Adrenal gland (tissue), 12 donors: ENCODE data around the gene ARIH1. TPM values are rescaled to one million over a fixed set of nuclear protein-coding genes. Genes with fewer than 3 reads are reported as not detected.

Experiments
- DNase-seq, 7 donors: peaks; one replicate each; pipeline ENCODE4 v3.0.0-alpha.2; 2019 to 2020
- H3K27ac ChIP-seq, 5 donors: fragments of 200-600 bp; sonication (generic) in 4 of 5; 1 replicate in 3 of 5; 2 replicates in 2 of 5; pipeline versions ENCODE4 v1.5.1 to v1.8.0; 2016 to 2020; ENCODE audit warnings: mild to moderate bottlenecking in 1 of 5
- H3K27me3 ChIP-seq: fragments of 200-600 bp; 2 replicates; pipeline ENCODE4 v1.8.0; 2021
- H3K36me3 ChIP-seq, 2 donors: fragments of 200-600 bp; replicated peaks in 1 of 2; 1 replicate in 1 of 2; 2 replicates in 1 of 2; pipeline versions ENCODE4 v1.5.1 to v1.8.0; 2018 to 2022
- H3K4me1 ChIP-seq, 2 donors: fragments of 200-600 bp; replicated peaks in 1 of 2; 1 replicate in 1 of 2; 2 replicates in 1 of 2; pipeline versions ENCODE4 v1.5.1 to v1.8.0; 2018 to 2021
- H3K4me3 ChIP-seq, 4 donors: fragments of 200-600 bp; sonication (generic) in 3 of 4; one replicate each; pipeline ENCODE4 v1.5.1; 2016 to 2018
- H3K9me3 ChIP-seq, 3 donors: fragments of 200-600 bp; sonication (generic) in 1 of 3; replicated peaks in 1 of 3; 1 replicate in 2 of 3; 2 replicates in 1 of 3; pipeline versions ENCODE4 v1.5.1 to v1.8.0; 2016 to 2021
- CTCF ChIP-seq, 6 experiments: fragments of 450-650 bp in 4 of 6; fragments of 200-600 bp in 2 of 6; sonication (generic) in 1 of 6; IDR thresholded peaks; 1 replicate in 5 of 6; 2 replicates in 1 of 6; pipeline versions ENCODE4 v1.5.1 to v1.8.0; 2016 to 2021; ENCODE audit warnings: antibody characterized with exemption in 6 of 6, mild to moderate bottlenecking in 2 of 6, moderate library complexity in 1 of 6
- POLR2A ChIP-seq, 2 donors: fragments of 450-650 bp; IDR thresholded peaks; one replicate each; pipeline ENCODE4 v1.6.1; 2017; ENCODE audit warnings: antibody characterized with exemption in 2 of 2, mild to moderate bottlenecking in 2 of 2, moderate library complexity in 1 of 2
- WGBS, 4 donors: extraction: QIAGEN DNeasy Blood & Tissue Kit in 2 of 4; methylation state at CpG; one replicate each; pipeline versions ENCODE4 v1.1.5 to v1.1.7; 2013 to 2017; 5-methylcytosine and 5-hydroxymethylcytosine counted together
- intact Hi-C, 2 donors: fragments of 100-400 bp; cut with DNase I; formaldehyde crosslinking; loops; one replicate each; pipeline versions ENCODE4 v1.14.1 to v1.15.0; 2022 to 2023
- polyA plus RNA-seq, 3 donors: library from polyadenylated mRNA; stranded (reverse); fragments of 200-250 nt in 2 of 3; fragments of 350-450 nt in 1 of 3; fragmentation: Illumina TruSeq in 1 of 3; extraction: RNeasy Lipid Tissue Mini Kit (QIAGEN cat#74804) in 1 of 3; gene quantifications; one replicate each; pipeline ENCODE4 v1.2.3, GENCODE V29; 2013 to 2014
- total RNA-seq, 9 donors: library from RNA; depleted of rRNA in 4 of 9; stranded (reverse); fragments of >200 nt in 4 of 9; fragments of 120-200 nt in 1 of 9; fragmentation: NEBNext Ultra II Directional in 1 of 9; extraction: Animal tissue kit (Norgen Biotek cat#: 25700) in 1 of 9; gene quantifications; one replicate each; pipeline versions ENCODE4 v1.1.0 to v1.2.4, GENCODE V29; 2013 to 2023
- donor health status: healthy with polysubstance abuse.
- donor health status: Bipolar disorder and iron deficiency.
- donor health status: DM: yes; HTN: yes; CAD: no.
- donor health status: DM: no; HTN: no; CAD: no.
- donor health status: DM: no; HTN: no; CAD: no.
- donor health status: DM: yes; HTN: yes; CAD: no.

The ARIH1 gene
- total and polyA plus RNA-seq, 12 donors, result 18.3 to 159 (median 58.8) TPM

GRCh38 chr15:72538931-72539330 lies 64.8 kb downstream of the ARIH1 start:
- no peak overlapping the region for H3K27ac ChIP-seq
- TF ChIP-seq POLR2A (IDR thresholded peaks at IDR 0.05), result no peak
- no peak for TF ChIP-seq CTCF (IDR thresholded peaks at IDR 0.05)
- DNase-seq, result no peak
- intact Hi-C loops, result no loop called here
- H3K27me3 ChIP-seq, result no peaks in the 10 kb centered on the region
- H3K9me3 ChIP-seq, result peaks cover 0 to 8% (median 0%) of the 10 kb centered on the region in 3 donors
- no peak overlapping the region for H3K4me3 ChIP-seq
- peaks cover 0 to 4% of the 10 kb centered on the region in 2 donors for H3K4me1 ChIP-seq
- no peaks in the 10 kb centered on the region for H3K36me3 ChIP-seq

DNA sequence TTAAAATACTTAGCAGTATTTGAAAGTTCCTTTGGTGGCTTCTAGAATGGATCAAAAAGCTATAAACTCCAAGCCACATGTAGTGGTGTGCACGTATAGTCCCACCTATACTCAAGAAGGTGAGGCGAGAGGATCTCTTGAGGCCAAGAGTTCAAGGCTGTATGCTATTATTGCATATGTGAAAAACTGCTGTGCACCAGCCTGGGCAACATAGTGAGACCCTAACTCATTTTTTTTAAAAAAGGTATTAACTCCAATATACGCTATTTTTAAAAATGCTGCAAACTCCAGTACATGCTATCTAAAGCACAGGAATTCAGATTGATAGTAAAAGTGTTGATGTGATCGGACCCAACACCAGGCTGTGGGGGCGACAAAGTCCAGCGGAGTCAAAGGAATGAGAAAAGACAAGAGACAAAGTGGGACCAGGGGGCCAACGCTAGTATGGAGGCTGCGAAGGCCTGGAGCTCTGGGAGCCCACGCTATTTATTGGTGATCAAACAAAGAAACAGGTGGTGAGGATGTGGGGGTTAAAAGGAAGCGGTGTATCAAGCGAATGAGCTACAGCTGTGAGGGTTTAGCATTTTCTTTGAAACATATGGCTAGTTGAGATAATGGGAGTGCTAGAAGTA lies 66.6 kb downstream of the ARIH1 start:
- 97 to 99% (median 97%) methylated on average over 11 of the region's 11 CpGs for WGBS, 4 donors
- intact Hi-C loops, result no loop called here
- DNase-seq, result no peak
- no peak for TF ChIP-seq POLR2A (IDR thresholded peaks at IDR 0.05)
- H3K36me3 ChIP-seq, result peaks cover 0 to 1% of the 10 kb centered on the region in 2 donors
- H3K27ac ChIP-seq, result no peak overlapping the region
- H3K9me3 ChIP-seq, result peaks cover 0 to 8% (median 0%) of the 10 kb centered on the region in 3 donors
- no peaks in the 10 kb centered on the region for H3K27me3 ChIP-seq
- H3K4me1 ChIP-seq, result peaks cover 0 to 4% of the 10 kb centered on the region in 2 donors
- H3K4me3 ChIP-seq, result no peak overlapping the region

DNA sequence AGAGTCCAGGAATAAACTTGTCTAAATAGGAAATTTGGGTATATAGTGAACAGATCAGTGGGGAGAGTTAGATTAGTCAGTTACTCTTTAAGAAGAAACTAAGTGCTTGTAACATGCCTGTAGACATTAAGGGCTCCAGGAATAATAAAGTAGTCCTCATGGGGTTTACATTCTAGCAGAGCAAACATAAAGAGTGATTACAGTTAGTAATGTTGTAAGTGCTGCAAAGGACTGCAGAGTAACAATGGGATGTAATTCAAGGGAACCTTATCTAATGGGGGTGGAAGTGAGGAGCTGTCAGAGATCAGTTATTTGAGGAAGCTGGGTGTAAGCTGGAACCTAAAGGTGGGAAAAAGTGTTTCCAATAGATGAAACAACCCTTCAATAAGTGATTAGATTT lies 67.5 kb downstream of the ARIH1 start:
- no peak overlapping the region for H3K4me3 ChIP-seq
- peaks cover 0 to 3% of the 10 kb centered on the region in 2 donors for H3K36me3 ChIP-seq
- TF ChIP-seq POLR2A (IDR thresholded peaks at IDR 0.05) (no peak), CTCF (IDR thresholded peaks at IDR 0.05) (no peak)
- H3K4me1 ChIP-seq, result no peaks in the 10 kb centered on the region
- intact Hi-C loops, result no loop called here
- H3K9me3 ChIP-seq, result peaks cover 0 to 8% (median 0%) of the 10 kb centered on the region in 3 donors
- no peak overlapping the region for H3K27ac ChIP-seq
- no peaks in the 10 kb centered on the region for H3K27me3 ChIP-seq
- no peak for DNase-seq

DNA sequence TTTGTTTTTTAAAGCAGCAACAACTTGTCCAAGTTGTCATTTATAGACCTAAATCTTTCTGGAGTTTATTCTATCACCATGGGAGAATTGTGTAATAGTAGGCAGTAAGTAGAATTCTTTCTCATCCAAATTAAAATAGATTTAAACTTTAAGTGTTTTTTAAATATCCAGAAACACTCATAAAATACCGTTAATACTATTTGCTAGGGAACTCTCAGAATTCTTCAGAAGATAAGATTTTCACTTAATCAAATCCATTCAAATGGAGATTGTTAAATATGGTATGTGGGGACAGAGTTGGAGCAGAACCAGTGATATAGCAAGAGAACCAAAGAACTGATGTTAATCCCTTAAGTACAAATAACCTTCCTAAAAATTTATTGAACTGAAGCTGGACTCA lies 71.0 kb downstream of the ARIH1 start:
- TF ChIP-seq CTCF (IDR thresholded peaks at IDR 0.05), result no peak
- TF ChIP-seq POLR2A (IDR thresholded peaks at IDR 0.05), result no peak
- WGBS, 4 donors, result 86 to 94% (median 89%) methylated on average over 1 of the region's 1 CpG
- no peaks in the 10 kb centered on the region for H3K27me3 ChIP-seq
- peaks cover 0 to 3% of the 10 kb centered on the region in 2 donors for H3K36me3 ChIP-seq
- no peak overlapping the region for H3K4me3 ChIP-seq
- peaks cover 0 to 8% (median 0%) of the 10 kb centered on the region in 3 donors for H3K9me3 ChIP-seq
- intact Hi-C loops, result no loop called here
- DNase-seq, result no peak
- H3K27ac ChIP-seq, result no peak overlapping the region
- peaks cover 0 to 6% of the 10 kb centered on the region in 2 donors for H3K4me1 ChIP-seq
